ENCODE results near the gene CIRBP.

DNA sequence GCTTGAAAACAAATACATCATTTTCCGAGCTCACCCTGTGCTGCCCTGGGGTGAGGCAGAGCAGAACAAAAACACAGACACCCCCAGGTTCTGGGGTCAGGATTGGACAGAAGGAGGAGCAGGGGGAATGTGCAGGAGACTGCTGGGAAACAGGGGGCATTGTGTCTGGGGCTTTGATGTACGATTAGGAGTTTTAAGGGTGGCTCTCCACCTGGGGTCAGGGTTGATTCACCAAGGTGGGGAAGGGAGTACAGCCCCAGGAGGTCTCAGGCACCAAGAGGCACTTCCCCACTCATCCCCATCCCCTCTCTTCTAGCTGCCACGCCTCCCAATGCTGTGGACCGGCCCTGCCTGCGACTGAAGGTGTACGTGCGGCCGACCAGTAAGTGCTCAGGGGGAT is 29.1 kb downstream of the CIRBP start:
- TF ChIP-seq POLR2A (IDR thresholded peaks at IDR 0.05; ENCODE audit: low read length) (no peak), GATA1 (IDR thresholded peaks at IDR 0.05; ENCODE audit: low read depth, low read length) (no peak)
